ENCODE results near the gene RNU6-8. TPM values are rescaled to one million over a fixed set of nuclear protein-coding genes. Genes with fewer than 3 reads are reported as not detected.

The RNU6-8 gene
- total RNA-seq, 1 experiment from 2014 or later: not detected

GRCh38 chr14:32209471-32209870 is 6.4 kb upstream of the RNU6-8 start:
- Histone ChIP-seq H3F3A (ENCODE audit: insufficient read depth, low read depth) (no peaks in the 10 kb centered on the region), H3K36me3 (ENCODE audit: low read depth) (no peaks in the 10 kb centered on the region), H4K20me1 (ENCODE audit: insufficient read depth) (no peaks in the 10 kb centered on the region), H3K9me3 (ENCODE audit: insufficient read depth, low read depth) (no peaks in the 10 kb centered on the region), H3K79me2 (ENCODE audit: low read depth) (no peaks in the 10 kb centered on the region), H3K9me2 (ENCODE audit: insufficient read depth) (no peaks in the 10 kb centered on the region), H3K4me3 (no peak overlapping the region), H3K27ac (no peak overlapping the region), H3K4me1 (replicated peaks; ENCODE audit: insufficient read depth) (0 out of 2 replicates have a peak, but pooled peaks cover 3% of the 10 kb centered on the region), H3K4me2 (no peak overlapping the region), H2AFZ (no peak overlapping the region), H3K27me3 (ENCODE audit: insufficient read depth, low read depth) (no peaks in the 10 kb centered on the region)
- intact Hi-C loops (cut with micrococcal nuclease; ENCODE audit: unreplicated experiment): no loop called here
- no peak for TF ChIP-seq EZH2 (IDR thresholded peaks at IDR 0.05; ENCODE audit: low read depth)
- TF ChIP-seq CTCF (conservative IDR thresholded peaks at IDR 0.05): no peak
- BruUV-seq (replicated peaks): no TSS peak
- CTCF ChIA-PET: no interaction called here
- POLR2A ChIA-PET (ENCODE audit: unreplicated experiment): no interaction called here
- no peak for DNase-seq

- no peak overlapping the region for H3K4me2 ChIP-seq
- no peak overlapping the region for H3K27ac ChIP-seq
- TF ChIP-seq EZH2 (IDR thresholded peaks at IDR 0.05; ENCODE audit: low read depth): no peak
- H3K79me2 ChIP-seq (ENCODE audit: low read depth): no peaks in the 10 kb centered on the region
- no peaks in the 10 kb centered on the region for H3K36me3 ChIP-seq (ENCODE audit: low read depth)
- H4K20me1 ChIP-seq (ENCODE audit: insufficient read depth): no peaks in the 10 kb centered on the region
- no peaks in the 10 kb centered on the region for H3K9me3 ChIP-seq (ENCODE audit: insufficient read depth, low read depth)
- no peak for DNase-seq
- no peaks in the 10 kb centered on the region for H3K27me3 ChIP-seq (ENCODE audit: insufficient read depth, low read depth)
- H3K4me1 ChIP-seq (replicated peaks; ENCODE audit: insufficient read depth): 0 out of 2 replicates have a peak, but pooled peaks cover 8% of the 10 kb centered on the region
- intact Hi-C loops (cut with micrococcal nuclease; ENCODE audit: unreplicated experiment): no loop called here
- no peaks in the 10 kb centered on the region for H3F3A ChIP-seq (ENCODE audit: insufficient read depth, low read depth)
- H2AFZ ChIP-seq: no peak overlapping the region
- BruUV-seq (replicated peaks): no TSS peak
- CTCF ChIA-PET: no interaction called here
- H3K4me3 ChIP-seq: no peak overlapping the region
- H3K9me2 ChIP-seq (ENCODE audit: insufficient read depth): no peaks in the 10 kb centered on the region
- POLR2A ChIA-PET (ENCODE audit: unreplicated experiment): no interaction called here
Observed at GRCh38 chr14:32208490-32208889, 5.4 kb upstream of the RNU6-8 start.

DNA sequence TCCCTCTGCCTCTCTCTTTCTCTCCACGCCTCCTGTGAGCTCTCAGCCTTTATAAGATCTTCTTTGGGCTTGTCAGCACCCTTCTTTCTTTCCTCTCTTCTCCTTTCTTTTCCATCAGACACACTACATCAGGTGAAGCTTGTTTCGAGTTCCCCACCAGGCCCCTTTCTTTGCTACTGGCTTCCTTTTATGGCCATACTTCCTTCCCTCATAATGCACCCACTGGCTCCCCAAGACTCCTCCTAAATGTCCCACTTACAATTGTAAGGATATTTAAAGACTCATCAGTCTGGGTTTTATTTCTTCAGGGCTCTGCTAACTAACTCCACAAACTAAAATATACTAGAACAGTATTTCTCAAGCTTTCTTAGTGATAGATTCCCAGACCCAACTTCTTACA is 3.5 kb upstream of the RNU6-8 start:
- ChIA-PET CTCF (no interaction called here), POLR2A (ENCODE audit: unreplicated experiment) (no interaction called here)
- Histone ChIP-seq H3F3A (ENCODE audit: insufficient read depth, low read depth) (peaks cover 6% of the 10 kb centered on the region; the same call in 1 of the 2 replicates), H3K36me3 (ENCODE audit: low read depth) (no peaks in the 10 kb centered on the region), H3K79me2 (ENCODE audit: low read depth) (no peaks in the 10 kb centered on the region), H3K27ac (no peak overlapping the region), H4K20me1 (ENCODE audit: insufficient read depth) (no peaks in the 10 kb centered on the region), H3K9me2 (ENCODE audit: insufficient read depth) (no peaks in the 10 kb centered on the region), H3K9me3 (ENCODE audit: insufficient read depth, low read depth) (no peaks in the 10 kb centered on the region), H3K4me1 (replicated peaks; ENCODE audit: insufficient read depth) (peaks cover 13% of the 10 kb centered on the region; the same call in 1 of the 2 replicates), H2AFZ (no peak overlapping the region), H3K4me3 (no peak overlapping the region), H3K27me3 (ENCODE audit: insufficient read depth, low read depth) (no peaks in the 10 kb centered on the region), H3K4me2 (no peak overlapping the region)
- intact Hi-C loops (cut with micrococcal nuclease; ENCODE audit: unreplicated experiment): no loop called here
- TF ChIP-seq EZH2 (IDR thresholded peaks at IDR 0.05; ENCODE audit: low read depth) (no peak), CTCF (conservative IDR thresholded peaks at IDR 0.05) (no peak)
- no peak for DNase-seq
- no TSS peak for BruUV-seq (replicated peaks)

DNA sequence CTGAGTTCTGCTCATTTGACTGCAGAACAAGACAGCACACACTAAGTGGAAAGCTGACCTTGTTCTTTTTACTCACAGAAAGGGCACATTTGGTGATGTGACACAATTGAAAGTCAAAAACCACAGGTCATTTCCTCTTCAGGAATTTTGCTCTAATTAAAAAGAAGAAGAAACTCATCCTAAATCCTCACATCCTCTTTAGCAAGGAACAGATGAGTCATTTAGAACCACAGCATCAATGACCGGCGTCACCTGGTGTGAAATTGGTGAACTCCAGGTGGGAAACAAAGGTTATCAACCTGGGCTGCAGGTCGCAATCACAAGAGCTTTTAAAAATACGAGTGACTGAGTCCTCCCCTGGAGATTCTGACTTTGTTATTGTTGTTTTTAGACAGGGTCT is 2.9 kb upstream of the RNU6-8 start:
- intact Hi-C loops (cut with micrococcal nuclease; ENCODE audit: unreplicated experiment): no loop called here

More for the DNA sequence above, 2.9 kb upstream of the RNU6-8 start:
- no peaks in the 10 kb centered on the region for H3K27me3 ChIP-seq (ENCODE audit: insufficient read depth, low read depth)
- no peak overlapping the region for H2AFZ ChIP-seq
- H3K79me2 ChIP-seq (ENCODE audit: low read depth): no peaks in the 10 kb centered on the region
- POLR2A ChIA-PET (ENCODE audit: unreplicated experiment): no interaction called here
- no peaks in the 10 kb centered on the region for H3K9me2 ChIP-seq (ENCODE audit: insufficient read depth)
- H3K4me1 ChIP-seq (replicated peaks; ENCODE audit: insufficient read depth): peaks cover 13% of the 10 kb centered on the region; the same call in 1 of the 2 replicates
- H3K4me3 ChIP-seq: no peak overlapping the region
- TF ChIP-seq EZH2 (IDR thresholded peaks at IDR 0.05; ENCODE audit: low read depth) (no peak), CTCF (conservative IDR thresholded peaks at IDR 0.05) (no peak)
- peaks cover 10% of the 10 kb centered on the region; the same call in 1 of the 2 replicates for H3F3A ChIP-seq (ENCODE audit: insufficient read depth, low read depth)
- CTCF ChIA-PET: no interaction called here
- H3K36me3 ChIP-seq (ENCODE audit: low read depth): no peaks in the 10 kb centered on the region
- BruUV-seq (replicated peaks): no TSS peak
- no peak overlapping the region for H3K4me2 ChIP-seq
- H4K20me1 ChIP-seq (ENCODE audit: insufficient read depth): no peaks in the 10 kb centered on the region
- H3K27ac ChIP-seq: no peak overlapping the region
- no peak for DNase-seq
- H3K9me3 ChIP-seq (ENCODE audit: insufficient read depth, low read depth): no peaks in the 10 kb centered on the region
